Measurements from ENCODE around the gene GHITM.
"Not testable (repeated sequence)": the region's sequence is repeated elsewhere in the genome, so short reads cannot be mapped to it uniquely, and the experiment has no call there.

The GHITM gene

GRCh38 chr10:84135836-84136235 is 3.5 kb upstream of the GHITM start:
- no peak for DNase-seq (ENCODE audit: extremely low read depth, low read depth)
- no peak overlapping the region for H3K4me3 ChIP-seq (replicated peaks; ENCODE audit: low read depth, low read length)
- TF ChIP-seq CTCF (IDR thresholded peaks at IDR 0.05; ENCODE audit: low read depth, low read length, missing control alignments) = no peak

GRCh38 chr10:84137811-84138210 is 1.5 kb upstream of the GHITM start:
- no peak for DNase-seq (ENCODE audit: extremely low read depth, low read depth)

DNA sequence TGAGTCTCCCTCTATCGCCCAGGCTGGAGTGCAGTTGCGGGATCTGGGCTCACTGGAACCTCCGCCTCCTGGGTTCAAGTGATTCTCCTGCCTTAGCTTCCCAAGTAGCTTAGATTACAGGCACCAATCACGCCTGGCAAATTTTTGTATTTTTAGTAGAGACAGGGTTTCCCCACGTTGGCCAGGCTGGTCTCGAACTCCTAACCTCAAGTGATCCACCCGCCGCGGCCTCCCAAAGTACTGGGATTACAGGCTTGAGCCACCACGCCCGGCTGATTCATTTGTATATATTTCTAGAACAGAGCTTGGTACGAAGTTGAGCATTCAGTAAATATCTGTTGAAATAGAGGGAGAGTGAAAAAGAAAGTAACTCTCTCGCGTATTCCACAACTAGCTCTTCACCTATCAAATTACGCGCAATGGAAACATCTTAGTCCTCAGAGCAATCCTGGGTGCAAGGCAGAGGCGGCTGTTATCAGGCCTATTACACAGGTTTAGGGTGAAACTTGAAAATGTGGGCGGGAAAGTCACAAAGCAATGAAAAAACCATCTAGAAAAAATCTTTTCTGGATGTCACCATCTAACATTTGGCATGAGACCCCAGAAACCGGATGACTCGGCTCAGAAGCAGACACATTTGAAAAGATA is 707 bp upstream of the GHITM start:
- H3K4me3 ChIP-seq (replicated peaks; ENCODE audit: low read depth, low read length) = peak overlapping the region; percentile 85
- DNase-seq (ENCODE audit: extremely low read depth, low read depth) = no peak
- no peak for TF ChIP-seq CTCF (IDR thresholded peaks at IDR 0.05; ENCODE audit: low read depth, low read length, missing control alignments)

More at GRCh38 chr10:84137811-84138210, 1.5 kb upstream of the GHITM start:
- H3K4me3 ChIP-seq (replicated peaks; ENCODE audit: low read depth, low read length) = no peak overlapping the region
- no peak for TF ChIP-seq CTCF (IDR thresholded peaks at IDR 0.05; ENCODE audit: low read depth, low read length, missing control alignments)

- no peak for DNase-seq (ENCODE audit: extremely low read depth, low read depth)
- no peak for TF ChIP-seq CTCF (IDR thresholded peaks at IDR 0.05; ENCODE audit: low read depth, low read length, missing control alignments)
- peak overlapping the region; percentile 85 for H3K4me3 ChIP-seq (replicated peaks; ENCODE audit: low read depth, low read length)
Observed at GRCh38 chr10:84140036-84140379, 699 bp downstream of the GHITM start.

DNA sequence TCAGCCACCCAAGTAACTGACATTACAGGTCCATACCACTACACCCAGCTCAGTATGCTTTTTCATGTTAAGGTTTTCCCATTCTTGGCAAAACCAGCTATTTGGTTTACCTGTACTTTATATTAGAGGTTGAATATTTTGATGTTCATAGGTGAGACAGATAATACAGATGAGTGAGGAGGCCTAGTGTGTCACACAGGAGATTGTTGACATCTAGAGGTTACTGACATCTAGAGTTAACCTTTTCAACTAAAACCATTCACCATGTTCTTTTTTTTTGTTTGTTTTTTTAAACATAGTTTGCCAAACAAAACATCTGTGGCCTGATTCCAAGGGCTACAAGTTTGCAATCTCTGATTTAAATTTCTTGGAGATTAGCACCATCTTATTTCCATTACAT is 8.0 kb downstream of the GHITM start:
- no peak overlapping the region for H3K4me3 ChIP-seq (replicated peaks; ENCODE audit: low read depth, low read length)
- no peak for DNase-seq (ENCODE audit: extremely low read depth, low read depth)
- TF ChIP-seq CTCF (IDR thresholded peaks at IDR 0.05; ENCODE audit: low read depth, low read length, missing control alignments) = no peak

- peak; percentile 69 for TF ChIP-seq CTCF (IDR thresholded peaks at IDR 0.05; ENCODE audit: low read depth, low read length, missing control alignments)
- H3K4me3 ChIP-seq (replicated peaks; ENCODE audit: low read depth, low read length) = not testable (repeated sequence)
- peak; percentile 15 for DNase-seq (ENCODE audit: extremely low read depth, low read depth)
Observed at GRCh38 chr10:84148006-84148597, 8.8 kb downstream of the GHITM start.

DNA sequence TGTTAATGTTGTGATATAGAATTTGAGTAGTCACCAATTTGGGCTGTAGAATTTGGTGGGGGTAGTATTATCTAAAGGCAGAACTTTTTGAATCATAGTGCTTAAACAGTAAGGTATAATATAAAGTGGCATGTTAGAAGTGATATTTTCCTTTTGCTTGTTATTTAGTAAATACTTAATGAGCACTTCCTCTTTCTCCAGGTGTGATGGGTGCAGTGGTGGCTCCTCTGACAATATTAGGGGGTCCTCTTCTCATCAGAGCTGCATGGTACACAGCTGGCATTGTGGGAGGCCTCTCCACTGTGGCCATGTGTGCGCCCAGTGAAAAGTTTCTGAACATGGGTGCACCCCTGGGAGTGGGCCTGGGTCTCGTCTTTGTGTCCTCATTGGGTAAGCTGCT is 10.5 kb downstream of the GHITM start:
- DNase-seq (ENCODE audit: extremely low read depth, low read depth) = no peak
- no peak overlapping the region for H3K4me3 ChIP-seq (replicated peaks; ENCODE audit: low read depth, low read length)
- no peak for TF ChIP-seq CTCF (IDR thresholded peaks at IDR 0.05; ENCODE audit: low read depth, low read length, missing control alignments)

Measured in HFF-Myc (cell line).